Neural cell (in vitro differentiated cells): Measurements from ENCODE around the gene CCDC136. TPM values are rescaled to one million over a fixed set of nuclear protein-coding genes. Genes with fewer than 3 reads are reported as not detected.

ENCODE experiments used
- H2AFZ ChIP-seq: fragments of 200-600, 300-800 bp; sonication (generic), shearing (Covaris generic); 2 replicates; pipeline ENCODE4 v1.6.0; 2014; ENCODE audit warnings: low read depth, mild to moderate bottlenecking, antibody characterized with exemption, low read length, moderate library complexity
- H3F3A ChIP-seq: fragments of 200-600 bp; shearing (Covaris generic); 2 replicates; pipeline ENCODE4 v1.6.1; 2016; ENCODE audit warnings: mild to moderate bottlenecking, moderate library complexity, mixed read lengths, antibody characterized with exemption, low read length; ENCODE audit not compliant: insufficient read depth, poor library complexity, severe bottlenecking
- H3K27ac ChIP-seq: fragments of 200-600, 300-800 bp; sonication (generic), shearing (Covaris generic); 2 replicates; pipeline ENCODE4 v1.5.1; 2014; ENCODE audit warnings: mild to moderate bottlenecking, low read length, moderate library complexity
- H3K27me3 ChIP-seq: fragments of 300-800, 200-600 bp; sonication (generic), shearing (Covaris generic); 2 replicates; pipeline ENCODE4 v1.6.0; 2014; ENCODE audit warnings: mild to moderate bottlenecking, low read depth, low read length, moderate library complexity; ENCODE audit not compliant: insufficient read depth
- H3K36me3 ChIP-seq: fragments of 300-800, 200-600 bp; sonication (generic), shearing (Covaris generic); 2 replicates; pipeline ENCODE4 v1.5.1; 2014; ENCODE audit warnings: mild to moderate bottlenecking, antibody characterized with exemption, low read length, moderate library complexity; ENCODE audit not compliant: insufficient read depth
- H3K4me2 ChIP-seq: fragments of 300-800, 200-600 bp; sonication (generic), shearing (Covaris generic); 2 replicates; pipeline ENCODE4 v1.6.0; 2014; ENCODE audit warnings: mild to moderate bottlenecking, low read length
- H3K4me3 ChIP-seq: fragments of 300-800, 200-600 bp; sonication (generic), shearing (Covaris generic); 2 replicates; pipeline ENCODE4 v1.5.1; 2014; ENCODE audit warnings: mild to moderate bottlenecking, low read length, moderate library complexity
- H3K79me2 ChIP-seq: fragments of 200-600 bp; shearing (Covaris generic); replicated peaks from 2 replicates; pipeline ENCODE4 v1.6.0; 2014; ENCODE audit warnings: mild to moderate bottlenecking, low read length, moderate library complexity; ENCODE audit not compliant: insufficient read depth
- H3K9ac ChIP-seq: fragments of 300-800, 200-600 bp; sonication (generic), shearing (Covaris generic); 2 replicates; pipeline ENCODE4 v1.6.1; 2016; ENCODE audit warnings: mild to moderate bottlenecking, low read length, mixed read lengths
- H3K9me2 ChIP-seq: fragments of 200-600 bp; shearing (Covaris generic); 2 replicates; pipeline ENCODE4 v1.6.1; 2016; ENCODE audit warnings: mild to moderate bottlenecking, low read length, mixed read lengths; ENCODE audit not compliant: insufficient read depth
- H3K9me3 ChIP-seq: fragments of 200-600, 300-800 bp; sonication (generic), shearing (Covaris generic); 2 replicates; pipeline ENCODE4 v1.6.1; 2016; ENCODE audit warnings: mild to moderate bottlenecking, mixed run types, low read length, moderate library complexity, mixed read lengths
- H4K20me1 ChIP-seq: fragments of 200-600 bp; shearing (Covaris generic); 2 replicates; pipeline ENCODE4 v1.6.1; 2016; ENCODE audit warnings: mild to moderate bottlenecking, mixed run types; ENCODE audit not compliant: insufficient read depth
- EP300 ChIP-seq: fragments of 450-650 bp; conservative IDR thresholded peaks from 2 replicates; pipeline ENCODE4 v1.6.1; 2014; ENCODE audit warnings: antibody characterized with exemption, mild to moderate bottlenecking, moderate library complexity; ENCODE audit not compliant: poor library complexity, severe bottlenecking
- EZH2 ChIP-seq: fragments of 200-600, 300-800 bp; shearing (Covaris generic), sonication (generic); IDR thresholded peaks from 2 replicates; pipeline ENCODE4 v1.6.1; 2014; ENCODE audit warnings: antibody characterized with exemption, low read length, borderline replicate concordance, mild to moderate bottlenecking; ENCODE audit not compliant: insufficient read depth, poor library complexity, severe bottlenecking
- MXI1 ChIP-seq: fragments of 450-650 bp; conservative IDR thresholded peaks from 2 replicates; pipeline ENCODE4 v1.6.1; 2014; ENCODE audit warnings: antibody characterized with exemption, mild to moderate bottlenecking; ENCODE audit not compliant: poor library complexity, severe bottlenecking
- POLR2AphosphoS5 ChIP-seq: IDR thresholded peaks from 2 replicates; pipeline ENCODE4 v1.6.1; 2012
- RAD21 ChIP-seq: fragments of 450-650 bp; conservative IDR thresholded peaks from 2 replicates; pipeline ENCODE4 v1.6.1; 2014; ENCODE audit warnings: antibody characterized with exemption, mild to moderate bottlenecking, moderate library complexity
- SMC3 ChIP-seq: fragments of 450-650 bp; conservative IDR thresholded peaks from 2 replicates; pipeline ENCODE4 v1.6.1; 2014; ENCODE audit warnings: antibody characterized with exemption, mild to moderate bottlenecking, moderate library complexity; ENCODE audit not compliant: poor library complexity
- TAF1 ChIP-seq: IDR thresholded peaks from 2 replicates; pipeline ENCODE4 v1.6.1; 2012; ENCODE audit warnings: low read depth
- polyA plus RNA-seq: library from polyadenylated mRNA; depleted of rRNA; stranded (reverse); fragments of >200 nt; gene quantifications from 2 replicates; pipeline ENCODE4 v1.2.3, GENCODE V29; 2014
- TF ChIP-seq, protein P1 (sequence below): IDR thresholded peaks from 2 replicates; pipeline ENCODE4 v1.6.1; 2012; ENCODE audit warnings: borderline replicate concordance
- TF ChIP-seq, protein P2 (sequence below): fragments of 450-650 bp; IDR thresholded peaks from 2 replicates; pipeline ENCODE4 v1.5.1; 2014; ENCODE audit warnings: antibody characterized with exemption, mild to moderate bottlenecking, moderate library complexity; ENCODE audit not compliant: poor library complexity, severe bottlenecking

CCDC136 gene
- polyA plus RNA-seq, 1 donor from 2014 or later, result 42.5 TPM

DNA sequence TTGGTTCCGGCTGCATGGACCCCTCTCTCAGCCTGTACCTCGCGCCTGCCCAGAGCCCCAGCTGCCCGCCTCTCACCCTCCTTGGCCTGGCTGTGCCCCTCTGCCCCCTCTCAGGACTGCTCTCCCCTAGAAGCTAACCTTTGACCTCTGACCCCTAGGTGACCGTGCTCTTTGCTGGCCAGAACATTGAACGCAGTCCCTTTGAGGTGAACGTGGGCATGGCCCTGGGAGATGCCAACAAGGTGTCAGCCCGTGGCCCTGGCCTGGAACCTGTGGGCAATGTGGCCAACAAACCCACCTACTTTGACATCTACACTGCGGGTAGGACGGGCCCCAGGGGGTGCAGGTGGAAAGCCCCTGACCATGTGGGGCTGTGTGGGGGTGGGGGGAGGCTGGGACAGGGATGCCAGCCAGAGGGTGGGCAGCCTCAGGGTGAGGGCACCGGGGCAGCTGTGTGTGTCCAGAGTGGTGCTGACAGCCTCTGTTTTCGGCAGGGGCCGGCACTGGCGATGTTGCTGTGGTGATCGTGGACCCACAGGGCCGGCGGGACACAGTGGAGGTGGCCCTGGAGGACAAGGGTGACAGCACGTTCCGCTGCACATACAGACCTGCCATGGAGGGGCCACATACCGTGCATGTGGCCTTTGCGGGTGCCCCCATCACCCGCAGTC lies 46.5 kb downstream of the CCDC136 start:
- TF ChIP-seq POLR2AphosphoS5, result no peak
- no peak for TF ChIP-seq EP300
- TF ChIP-seq, protein P1, sequence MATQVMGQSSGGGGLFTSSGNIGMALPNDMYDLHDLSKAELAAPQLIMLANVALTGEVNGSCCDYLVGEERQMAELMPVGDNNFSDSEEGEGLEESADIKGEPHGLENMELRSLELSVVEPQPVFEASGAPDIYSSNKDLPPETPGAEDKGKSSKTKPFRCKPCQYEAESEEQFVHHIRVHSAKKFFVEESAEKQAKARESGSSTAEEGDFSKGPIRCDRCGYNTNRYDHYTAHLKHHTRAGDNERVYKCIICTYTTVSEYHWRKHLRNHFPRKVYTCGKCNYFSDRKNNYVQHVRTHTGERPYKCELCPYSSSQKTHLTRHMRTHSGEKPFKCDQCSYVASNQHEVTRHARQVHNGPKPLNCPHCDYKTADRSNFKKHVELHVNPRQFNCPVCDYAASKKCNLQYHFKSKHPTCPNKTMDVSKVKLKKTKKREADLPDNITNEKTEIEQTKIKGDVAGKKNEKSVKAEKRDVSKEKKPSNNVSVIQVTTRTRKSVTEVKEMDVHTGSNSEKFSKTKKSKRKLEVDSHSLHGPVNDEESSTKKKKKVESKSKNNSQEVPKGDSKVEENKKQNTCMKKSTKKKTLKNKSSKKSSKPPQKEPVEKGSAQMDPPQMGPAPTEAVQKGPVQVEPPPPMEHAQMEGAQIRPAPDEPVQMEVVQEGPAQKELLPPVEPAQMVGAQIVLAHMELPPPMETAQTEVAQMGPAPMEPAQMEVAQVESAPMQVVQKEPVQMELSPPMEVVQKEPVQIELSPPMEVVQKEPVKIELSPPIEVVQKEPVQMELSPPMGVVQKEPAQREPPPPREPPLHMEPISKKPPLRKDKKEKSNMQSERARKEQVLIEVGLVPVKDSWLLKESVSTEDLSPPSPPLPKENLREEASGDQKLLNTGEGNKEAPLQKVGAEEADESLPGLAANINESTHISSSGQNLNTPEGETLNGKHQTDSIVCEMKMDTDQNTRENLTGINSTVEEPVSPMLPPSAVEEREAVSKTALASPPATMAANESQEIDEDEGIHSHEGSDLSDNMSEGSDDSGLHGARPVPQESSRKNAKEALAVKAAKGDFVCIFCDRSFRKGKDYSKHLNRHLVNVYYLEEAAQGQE, result no peak
- no peak for TF ChIP-seq RAD21
- TF ChIP-seq, protein P2, sequence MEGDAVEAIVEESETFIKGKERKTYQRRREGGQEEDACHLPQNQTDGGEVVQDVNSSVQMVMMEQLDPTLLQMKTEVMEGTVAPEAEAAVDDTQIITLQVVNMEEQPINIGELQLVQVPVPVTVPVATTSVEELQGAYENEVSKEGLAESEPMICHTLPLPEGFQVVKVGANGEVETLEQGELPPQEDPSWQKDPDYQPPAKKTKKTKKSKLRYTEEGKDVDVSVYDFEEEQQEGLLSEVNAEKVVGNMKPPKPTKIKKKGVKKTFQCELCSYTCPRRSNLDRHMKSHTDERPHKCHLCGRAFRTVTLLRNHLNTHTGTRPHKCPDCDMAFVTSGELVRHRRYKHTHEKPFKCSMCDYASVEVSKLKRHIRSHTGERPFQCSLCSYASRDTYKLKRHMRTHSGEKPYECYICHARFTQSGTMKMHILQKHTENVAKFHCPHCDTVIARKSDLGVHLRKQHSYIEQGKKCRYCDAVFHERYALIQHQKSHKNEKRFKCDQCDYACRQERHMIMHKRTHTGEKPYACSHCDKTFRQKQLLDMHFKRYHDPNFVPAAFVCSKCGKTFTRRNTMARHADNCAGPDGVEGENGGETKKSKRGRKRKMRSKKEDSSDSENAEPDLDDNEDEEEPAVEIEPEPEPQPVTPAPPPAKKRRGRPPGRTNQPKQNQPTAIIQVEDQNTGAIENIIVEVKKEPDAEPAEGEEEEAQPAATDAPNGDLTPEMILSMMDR, result no peak
- TF ChIP-seq TAF1, result no peak
- TF ChIP-seq EZH2, result no peak
- TF ChIP-seq MXI1, result no peak
- no peak for TF ChIP-seq SMC3
- H3K9ac ChIP-seq, result no peak overlapping the region
- H3F3A ChIP-seq, result no peaks in the 10 kb centered on the region
- no peak overlapping the region for H2AFZ ChIP-seq
- H3K4me2 ChIP-seq, result no peak overlapping the region
- no peaks in the 10 kb centered on the region for H3K9me2 ChIP-seq
- H3K27me3 ChIP-seq, result no peaks in the 10 kb centered on the region
- H3K36me3 ChIP-seq, result no peaks in the 10 kb centered on the region
- H3K79me2 ChIP-seq, result no peaks in the 10 kb centered on the region
- no peak overlapping the region for H3K4me3 ChIP-seq
- no peak overlapping the region for H3K27ac ChIP-seq
- no peaks in the 10 kb centered on the region for H3K9me3 ChIP-seq
- no peaks in the 10 kb centered on the region for H4K20me1 ChIP-seq

DNA sequence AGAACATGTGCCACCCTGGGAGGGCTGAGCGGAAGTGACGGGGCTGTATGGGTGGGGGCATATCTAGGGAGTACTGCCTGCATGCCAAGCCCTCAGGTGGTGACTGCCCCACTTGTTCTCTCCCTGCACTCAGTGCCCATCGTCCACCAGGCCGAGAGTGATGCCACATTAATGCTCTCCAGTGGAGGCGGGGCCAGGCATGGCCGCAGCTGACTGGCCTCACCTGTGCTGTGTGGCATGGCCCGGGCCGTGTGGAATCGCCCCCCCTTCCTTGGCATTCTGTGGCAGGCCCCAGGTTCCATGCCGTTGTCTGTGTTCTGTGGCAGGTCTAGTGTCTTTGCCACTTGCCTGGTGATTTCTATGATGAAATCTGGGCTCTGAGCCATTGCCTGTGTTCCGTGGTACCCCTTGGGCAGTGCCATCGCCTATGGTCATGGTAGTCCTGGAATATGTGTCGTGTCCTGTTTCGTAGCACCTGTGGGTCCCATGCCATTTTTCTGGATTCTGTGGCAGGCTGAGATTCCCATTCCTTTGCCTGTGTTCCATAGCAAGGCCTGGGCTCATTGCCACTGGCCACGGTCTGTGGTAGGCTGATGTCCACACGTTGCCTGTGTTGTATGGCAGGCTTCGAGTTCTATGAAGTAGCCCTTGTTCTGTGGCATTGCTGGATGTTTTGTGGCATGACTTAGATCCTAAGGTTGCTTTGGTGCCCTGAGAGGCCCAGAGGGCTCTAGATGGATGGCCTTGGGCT lies 47.4 kb downstream of the CCDC136 start:
- no peak overlapping the region for H3K27ac ChIP-seq
- H3K9ac ChIP-seq, result no peak overlapping the region

More for the DNA sequence above, 47.4 kb downstream of the CCDC136 start:
- Histone ChIP-seq H2AFZ (no peak overlapping the region), H3F3A (no peaks in the 10 kb centered on the region), H3K9me2 (no peaks in the 10 kb centered on the region), H3K27me3 (no peaks in the 10 kb centered on the region), H3K4me2 (no peak overlapping the region), H4K20me1 (no peaks in the 10 kb centered on the region), H3K4me3 (no peak overlapping the region), H3K79me2 (no peaks in the 10 kb centered on the region), H3K9me3 (no peaks in the 10 kb centered on the region), H3K36me3 (no peaks in the 10 kb centered on the region)
- TF ChIP-seq SMC3, result no peak
- TF ChIP-seq EZH2, result no peak
- TF ChIP-seq, protein P1, result no peak
- TF ChIP-seq MXI1, result no peak
- TF ChIP-seq POLR2AphosphoS5, result no peak
- TF ChIP-seq TAF1, result no peak
- no peak for TF ChIP-seq EP300
- no peak for TF ChIP-seq RAD21
- TF ChIP-seq, protein P2, result no peak
